Lower leg skin (tissue), 3 donors: ENCODE measurements around the gene EHF.

Source experiments
- POLR2A ChIP-seq, 2 donors: fragments of 450-650 bp; IDR thresholded peaks; one replicate each; pipeline ENCODE4 v1.6.1; 2016 to 2017; ENCODE audit warnings: antibody characterized with exemption in 2 of 2, mild to moderate bottlenecking in 1 of 2, moderate library complexity in 1 of 2
- TF ChIP-seq, protein P1 (sequence below), 3 donors: fragments of 450-650 bp; IDR thresholded peaks; one replicate each; pipeline ENCODE4 v1.5.1; 2016; ENCODE audit warnings: antibody characterized with exemption in 3 of 3, mild to moderate bottlenecking in 3 of 3, moderate library complexity in 2 of 3

GRCh38 chr11:34639545-34639944, 18.7 kb downstream of the EHF start:
- TF ChIP-seq, protein P1, sequence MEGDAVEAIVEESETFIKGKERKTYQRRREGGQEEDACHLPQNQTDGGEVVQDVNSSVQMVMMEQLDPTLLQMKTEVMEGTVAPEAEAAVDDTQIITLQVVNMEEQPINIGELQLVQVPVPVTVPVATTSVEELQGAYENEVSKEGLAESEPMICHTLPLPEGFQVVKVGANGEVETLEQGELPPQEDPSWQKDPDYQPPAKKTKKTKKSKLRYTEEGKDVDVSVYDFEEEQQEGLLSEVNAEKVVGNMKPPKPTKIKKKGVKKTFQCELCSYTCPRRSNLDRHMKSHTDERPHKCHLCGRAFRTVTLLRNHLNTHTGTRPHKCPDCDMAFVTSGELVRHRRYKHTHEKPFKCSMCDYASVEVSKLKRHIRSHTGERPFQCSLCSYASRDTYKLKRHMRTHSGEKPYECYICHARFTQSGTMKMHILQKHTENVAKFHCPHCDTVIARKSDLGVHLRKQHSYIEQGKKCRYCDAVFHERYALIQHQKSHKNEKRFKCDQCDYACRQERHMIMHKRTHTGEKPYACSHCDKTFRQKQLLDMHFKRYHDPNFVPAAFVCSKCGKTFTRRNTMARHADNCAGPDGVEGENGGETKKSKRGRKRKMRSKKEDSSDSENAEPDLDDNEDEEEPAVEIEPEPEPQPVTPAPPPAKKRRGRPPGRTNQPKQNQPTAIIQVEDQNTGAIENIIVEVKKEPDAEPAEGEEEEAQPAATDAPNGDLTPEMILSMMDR (IDR thresholded peaks at IDR 0.05) = no peak
- TF ChIP-seq POLR2A (IDR thresholded peaks at IDR 0.05) = no peak
